ENCODE measurements around the gene CCDC142. TPM values are rescaled to one million over a fixed set of nuclear protein-coding genes. Genes with fewer than 3 reads are reported as not detected.
"Not testable (repeated sequence)": the region's sequence is repeated elsewhere in the genome, so short reads cannot be mapped to it uniquely, and the experiment has no call there.

The CCDC142 gene
- total RNA-seq, 6 experiments from 2014 or later = 5.9 to 15.4 (median 11.2) TPM

DNA sequence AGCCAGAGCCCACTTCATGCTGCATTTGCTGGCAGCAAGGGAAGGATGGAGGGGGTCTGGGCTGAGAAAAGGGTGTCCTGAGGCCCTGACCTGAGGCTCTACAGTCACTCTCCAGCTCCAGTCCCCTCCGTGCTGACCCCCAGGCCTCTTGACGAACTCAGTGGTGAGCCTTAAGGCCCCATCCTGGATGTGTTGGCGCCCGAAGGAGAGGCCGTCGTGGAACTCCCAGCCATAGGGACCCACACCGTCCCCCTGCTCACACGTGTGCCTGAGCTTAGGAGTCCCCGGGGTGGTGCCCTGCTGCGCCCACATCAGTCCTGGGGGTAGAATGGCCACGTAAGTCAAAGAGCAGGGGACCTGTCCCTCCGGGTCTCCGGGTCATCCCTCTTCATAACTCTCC is 18.4 kb downstream of the CCDC142 start:
- TF ChIP-seq POLR2A (IDR thresholded peaks at IDR 0.05) = no peak
- TF ChIP-seq, protein P1, sequence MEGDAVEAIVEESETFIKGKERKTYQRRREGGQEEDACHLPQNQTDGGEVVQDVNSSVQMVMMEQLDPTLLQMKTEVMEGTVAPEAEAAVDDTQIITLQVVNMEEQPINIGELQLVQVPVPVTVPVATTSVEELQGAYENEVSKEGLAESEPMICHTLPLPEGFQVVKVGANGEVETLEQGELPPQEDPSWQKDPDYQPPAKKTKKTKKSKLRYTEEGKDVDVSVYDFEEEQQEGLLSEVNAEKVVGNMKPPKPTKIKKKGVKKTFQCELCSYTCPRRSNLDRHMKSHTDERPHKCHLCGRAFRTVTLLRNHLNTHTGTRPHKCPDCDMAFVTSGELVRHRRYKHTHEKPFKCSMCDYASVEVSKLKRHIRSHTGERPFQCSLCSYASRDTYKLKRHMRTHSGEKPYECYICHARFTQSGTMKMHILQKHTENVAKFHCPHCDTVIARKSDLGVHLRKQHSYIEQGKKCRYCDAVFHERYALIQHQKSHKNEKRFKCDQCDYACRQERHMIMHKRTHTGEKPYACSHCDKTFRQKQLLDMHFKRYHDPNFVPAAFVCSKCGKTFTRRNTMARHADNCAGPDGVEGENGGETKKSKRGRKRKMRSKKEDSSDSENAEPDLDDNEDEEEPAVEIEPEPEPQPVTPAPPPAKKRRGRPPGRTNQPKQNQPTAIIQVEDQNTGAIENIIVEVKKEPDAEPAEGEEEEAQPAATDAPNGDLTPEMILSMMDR (IDR thresholded peaks at IDR 0.05) = no peak
- H3K36me3 ChIP-seq = peaks cover 0 to 11% (median 0%) of the 10 kb centered on the region in 4 donors
- ATAC-seq = peak in 2 of 4 donors; percentile 0 to 2
- no peak for DNase-seq
- peaks cover 0 to 13% (median 0%) of the 10 kb centered on the region in 4 donors for H3K4me1 ChIP-seq
- H3K9me3 ChIP-seq = no peaks in the 10 kb centered on the region
- WGBS (ENCODE audit: insufficient coverage, low coverage, low lambda C conversion rate, missing lambda C conversion rate) = 0% methylated on average over 1 of the region's 13 CpGs
- peak overlapping the region; percentile 99 for H3K4me3 ChIP-seq
- H3K27ac ChIP-seq = peak overlapping the region; percentile 72 to 80 (median 76)
- intact Hi-C loops (cut with DNase I) = no loop called here
- H3K27me3 ChIP-seq = no peaks in the 10 kb centered on the region

DNA sequence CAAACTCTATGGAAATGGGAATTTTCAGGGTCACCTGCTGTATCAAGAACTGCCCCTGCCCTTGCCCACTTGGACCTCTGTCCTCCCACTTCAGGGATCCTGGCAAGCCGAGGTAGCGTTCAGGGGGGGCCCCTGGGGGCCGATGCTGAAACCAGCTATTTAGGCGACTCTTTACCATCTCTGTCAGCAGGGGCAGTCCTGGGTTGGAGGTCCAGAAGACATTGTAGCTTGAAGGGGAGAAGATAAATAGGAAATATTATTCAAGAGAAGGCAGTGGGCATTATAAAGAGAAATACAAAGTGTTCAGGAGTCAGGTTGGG is 20.1 kb downstream of the CCDC142 start:
- 93% methylated on average over 4 of the region's 4 CpGs for WGBS (ENCODE audit: insufficient coverage, low coverage, low lambda C conversion rate, missing lambda C conversion rate)
- Histone ChIP-seq H3K4me3 (no peak overlapping the region), H3K9me3 (no peaks in the 10 kb centered on the region), H3K27ac (no peak overlapping the region), H3K27me3 (no peaks in the 10 kb centered on the region), H3K4me1 (peaks cover 0 to 19% (median 0%) of the 10 kb centered on the region in 4 donors), H3K36me3 (peaks cover 0 to 11% (median 0%) of the 10 kb centered on the region in 4 donors)
- DNase-seq (no peak), ATAC-seq (no peak)
- TF ChIP-seq POLR2A (IDR thresholded peaks at IDR 0.05) = no peak
- TF ChIP-seq, protein P1 (IDR thresholded peaks at IDR 0.05) = no peak
- intact Hi-C loops (cut with DNase I) = no loop called here

DNA sequence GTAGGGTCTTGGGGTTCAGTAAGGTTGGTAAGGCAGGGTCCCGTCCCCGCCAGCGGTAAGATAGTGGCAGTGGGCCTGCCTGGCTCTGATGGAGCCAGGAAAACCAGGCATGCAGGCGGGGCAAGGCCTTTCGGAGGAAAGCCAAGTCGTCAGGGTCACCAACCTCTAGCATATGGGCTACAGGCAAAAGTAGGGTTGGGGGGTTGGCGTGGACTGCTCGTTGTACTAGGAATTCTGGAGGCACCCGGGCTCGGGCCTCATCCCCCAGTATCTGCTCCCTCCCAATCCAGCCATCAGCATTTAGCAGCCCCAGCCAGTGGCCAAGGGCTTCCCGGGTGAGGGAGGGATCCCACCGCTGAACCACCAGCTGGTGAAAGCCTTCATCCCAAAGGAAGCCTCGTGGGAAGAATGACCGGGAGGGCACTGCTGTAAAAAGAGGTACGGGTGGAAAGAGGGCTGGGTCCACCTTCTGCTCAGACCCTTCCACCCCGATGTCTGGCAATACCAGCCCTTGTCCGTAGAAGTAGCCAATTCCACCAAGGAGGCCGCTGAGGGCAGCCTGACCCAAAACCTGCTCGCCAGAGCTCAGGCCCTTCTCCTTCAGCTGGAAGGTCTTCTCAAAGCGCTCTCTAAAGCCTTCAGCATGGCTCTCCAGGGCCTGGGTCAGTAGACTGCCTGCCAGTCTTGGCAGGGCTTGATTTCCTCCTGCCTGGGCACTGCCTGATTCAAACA is 20.6 kb downstream of the CCDC142 start:
- Histone ChIP-seq H3K27ac (no peak overlapping the region), H3K36me3 (peaks cover 0 to 11% (median 0%) of the 10 kb centered on the region in 4 donors), H3K27me3 (no peaks in the 10 kb centered on the region), H3K4me1 (peaks cover 0 to 19% (median 0%) of the 10 kb centered on the region in 4 donors), H3K4me3 (no peak overlapping the region), H3K9me3 (no peaks in the 10 kb centered on the region)
- DNase-seq = no peak
- WGBS (ENCODE audit: insufficient coverage, low coverage, low lambda C conversion rate, missing lambda C conversion rate) = 100% methylated on average over 2 of the region's 20 CpGs
- intact Hi-C loops (cut with DNase I) = no loop called here
- ATAC-seq = no peak
- TF ChIP-seq, protein P1 (IDR thresholded peaks at IDR 0.05) = no peak
- TF ChIP-seq POLR2A (IDR thresholded peaks at IDR 0.05) = no peak

DNA sequence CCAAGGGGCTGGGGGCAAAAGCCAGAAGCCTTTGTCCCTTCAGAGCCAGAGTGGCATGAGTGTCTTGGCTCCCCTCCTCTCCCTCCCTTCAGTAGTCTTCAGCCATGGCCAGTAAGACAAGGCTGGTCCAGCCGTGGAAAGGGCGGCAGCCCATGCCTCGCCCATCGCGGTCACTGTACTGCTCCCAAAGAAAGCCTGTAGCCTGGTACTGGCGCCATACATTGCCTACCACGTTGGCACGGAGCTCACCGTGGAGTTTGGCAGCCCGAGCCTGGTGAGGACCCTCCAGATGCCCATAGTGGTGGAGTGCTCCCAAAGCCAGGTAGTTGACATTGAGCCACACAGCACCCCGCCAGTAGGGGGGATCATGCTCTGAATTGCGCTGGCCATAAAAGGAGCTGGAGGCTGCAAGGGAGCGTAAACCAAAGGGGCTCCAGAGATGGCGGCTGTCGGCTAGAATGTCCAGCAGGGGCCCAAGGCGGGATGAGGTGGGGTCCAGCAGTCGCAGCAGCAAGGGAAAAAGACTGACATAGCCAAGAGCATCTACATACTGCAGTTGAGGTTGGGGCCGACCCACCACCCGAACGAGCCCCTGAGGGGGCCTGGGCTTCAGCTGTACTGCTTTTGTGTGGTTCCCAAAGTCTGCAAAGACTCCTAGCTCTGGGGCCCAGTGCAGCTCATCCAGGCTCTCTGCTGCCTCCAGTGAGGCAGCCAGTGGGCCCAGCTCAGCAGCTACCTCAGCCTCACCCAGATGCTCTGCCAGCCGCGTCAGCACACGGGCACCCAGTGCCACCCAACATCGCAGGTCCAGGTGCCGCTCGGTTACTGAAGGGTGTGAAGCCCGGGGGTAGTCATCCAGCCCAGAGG is 21.4 kb downstream of the CCDC142 start:
- Histone ChIP-seq H3K36me3 (peaks cover 0 to 11% (median 0%) of the 10 kb centered on the region in 4 donors), H3K4me1 (peaks cover 0 to 25% (median 4%) of the 10 kb centered on the region in 4 donors), H3K27me3 (no peaks in the 10 kb centered on the region), H3K27ac (no peak overlapping the region), H3K9me3 (no peaks in the 10 kb centered on the region), H3K4me3 (no peak overlapping the region)
- intact Hi-C loops (cut with DNase I) = no loop called here
- DNase-seq (no peak), ATAC-seq (no peak)
- TF ChIP-seq POLR2A (IDR thresholded peaks at IDR 0.05) = no peak
- TF ChIP-seq, protein P1 (IDR thresholded peaks at IDR 0.05) = peak in 1 of 4 donors; percentile 13
- 100% methylated on average over 7 of the region's 27 CpGs for WGBS (ENCODE audit: insufficient coverage, low coverage, low lambda C conversion rate, missing lambda C conversion rate)

DNA sequence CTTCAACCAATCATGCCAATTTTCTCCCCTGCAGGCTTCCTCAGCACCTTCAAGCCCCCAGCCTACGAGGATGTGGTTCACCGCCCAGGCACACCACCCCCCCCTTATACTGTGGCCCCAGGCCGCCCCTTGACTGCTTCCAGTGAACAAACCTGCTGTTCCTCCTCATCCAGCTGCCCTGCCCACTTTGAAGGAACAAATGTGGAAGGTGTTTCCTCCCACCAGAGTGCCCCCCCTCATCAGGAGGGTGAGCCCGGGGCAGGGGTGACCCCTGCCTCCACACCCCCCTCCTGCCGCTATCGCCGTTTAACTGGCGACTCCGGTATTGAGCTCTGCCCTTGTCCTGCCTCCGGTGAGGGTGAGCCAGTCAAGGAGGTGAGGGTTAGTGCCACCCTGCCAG is 22.6 kb downstream of the CCDC142 start:
- H3K27ac ChIP-seq; H3K9me3 ChIP-seq; ATAC-seq; DNase-seq; intact Hi-C loops (cut with DNase I); H3K4me3 ChIP-seq; H3K27me3 ChIP-seq: not testable (repeated sequence)
- WGBS (ENCODE audit: insufficient coverage, low coverage, low lambda C conversion rate, missing lambda C conversion rate) = 81% methylated on average over 3 of the region's 10 CpGs
- H3K36me3 ChIP-seq = peaks cover 0 to 11% (median 0%) of the 10 kb centered on the region in 4 donors
- H3K4me1 ChIP-seq = peaks cover 0 to 29% (median 4%) of the 10 kb centered on the region in 4 donors

DNA sequence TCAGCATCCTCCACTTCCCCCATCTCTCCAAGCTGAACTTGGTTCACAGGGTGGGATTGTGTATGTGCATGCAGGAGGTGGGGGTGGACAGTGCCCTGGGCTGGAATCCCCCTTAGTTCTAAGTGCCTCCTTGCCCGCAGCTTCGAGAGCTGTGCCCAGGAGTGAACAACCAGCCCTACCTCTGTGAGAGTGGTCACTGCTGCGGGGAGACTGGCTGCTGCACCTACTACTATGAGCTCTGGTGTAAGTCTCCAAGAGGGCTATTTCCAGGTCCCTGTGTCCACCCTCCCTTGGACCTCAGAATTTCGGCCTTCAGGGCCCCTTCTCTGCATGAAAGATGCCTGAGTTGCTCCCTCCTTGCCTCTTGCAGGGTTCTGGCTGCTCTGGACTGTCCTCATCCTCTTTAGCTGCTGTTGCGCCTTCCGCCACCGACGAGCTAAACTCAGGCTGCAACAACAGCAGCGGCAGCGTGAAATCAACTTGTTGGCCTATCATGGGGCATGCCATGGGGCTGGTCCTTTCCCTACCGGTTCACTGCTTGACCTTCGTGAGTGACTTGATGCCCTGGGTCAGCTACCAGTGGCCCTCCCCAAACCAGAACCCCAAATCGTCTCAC is 23.2 kb downstream of the CCDC142 start:
- 55% methylated on average over 4 of the region's 13 CpGs for WGBS (ENCODE audit: insufficient coverage, low coverage, low lambda C conversion rate, missing lambda C conversion rate)
- H3K9me3 ChIP-seq; H3K27ac ChIP-seq; H3K27me3 ChIP-seq; DNase-seq; H3K4me3 ChIP-seq; ATAC-seq; intact Hi-C loops (cut with DNase I): not testable (repeated sequence)
- Histone ChIP-seq H3K36me3 (peaks cover 0 to 11% (median 0%) of the 10 kb centered on the region in 4 donors), H3K4me1 (peaks cover 0 to 29% (median 4%) of the 10 kb centered on the region in 4 donors)
